Muscle layer of colon (tissue), 2 donors: ENCODE measurements around the gene B3GLCT.
"Not testable (repeated sequence)": the region's sequence is repeated elsewhere in the genome, so short reads cannot be mapped to it uniquely, and the experiment has no call there.

Experiments
- H3K27ac ChIP-seq: one replicate; pipeline ENCODE4 v1.7.0; 2013; ENCODE audit warnings: low read depth, mild to moderate bottlenecking, low read length, moderate library complexity
- H3K27me3 ChIP-seq, 2 donors: one replicate each; pipeline ENCODE4 v1.7.0; 2013; ENCODE audit warnings: low read length in 2 of 2, mild to moderate bottlenecking in 2 of 2; ENCODE audit not compliant: insufficient read depth in 2 of 2, control insufficient read depth in 1 of 2
- H3K36me3 ChIP-seq: one replicate; pipeline ENCODE4 v1.7.0; 2013; ENCODE audit warnings: mild to moderate bottlenecking, low read length; ENCODE audit not compliant: insufficient read depth
- H3K4me1 ChIP-seq: one replicate; pipeline ENCODE4 v1.7.0; 2013; ENCODE audit warnings: mild to moderate bottlenecking, low read length; ENCODE audit not compliant: insufficient read depth
- H3K4me3 ChIP-seq, 2 donors: one replicate each; pipeline ENCODE4 v1.7.0; 2013; ENCODE audit warnings: low read length in 2 of 2, low read depth in 1 of 2, mild to moderate bottlenecking in 1 of 2, moderate library complexity in 1 of 2
- H3K9ac ChIP-seq: one replicate; pipeline ENCODE4 v1.7.0; 2013; ENCODE audit warnings: low read length
- H3K9me3 ChIP-seq: one replicate; pipeline ENCODE4 v1.7.0; 2013; ENCODE audit warnings: mild to moderate bottlenecking, low read length
- donor health status: abdominal sarcoma.
- donor health status: Adenocarcinoma of cecum.

Gene B3GLCT

GRCh38 chr13:31208559-31209122 lies 8.9 kb downstream of the B3GLCT start:
- H3K4me3 ChIP-seq = peak overlapping the region in 1 of 2 donors; percentile 1
- H3K27ac ChIP-seq = peak overlapping the region; percentile 7
- H3K27me3 ChIP-seq = no peaks in the 10 kb centered on the region
- peaks cover 32% of the 10 kb centered on the region for H3K4me1 ChIP-seq
- H3K36me3 ChIP-seq = no peaks in the 10 kb centered on the region
- H3K9ac ChIP-seq = no peak overlapping the region
- no peaks in the 10 kb centered on the region for H3K9me3 ChIP-seq

- Histone ChIP-seq H3K4me1 (peaks cover 32% of the 10 kb centered on the region), H3K9me3 (no peaks in the 10 kb centered on the region), H3K4me3 (peak overlapping the region in 1 of 2 donors; percentile 10), H3K36me3 (no peaks in the 10 kb centered on the region), H3K27me3 (no peaks in the 10 kb centered on the region), H3K27ac (peak overlapping the region; percentile 53), H3K9ac (no peak overlapping the region)
These were observed 9.5 kb downstream of the B3GLCT start for GRCh38 chr13:31209172-31209840.

GRCh38 chr13:31209841-31210210 lies 10.1 kb downstream of the B3GLCT start:
- Histone ChIP-seq H3K27ac (peak overlapping the region; percentile 53), H3K4me3 (peak overlapping the region in 1 of 2 donors; percentile 10), H3K27me3 (no peaks in the 10 kb centered on the region), H3K36me3 (no peaks in the 10 kb centered on the region), H3K9ac (no peak overlapping the region), H3K4me1 (peaks cover 32% of the 10 kb centered on the region), H3K9me3 (no peaks in the 10 kb centered on the region)

- Histone ChIP-seq H3K9ac (no peak overlapping the region), H3K4me1 (peaks cover 17% of the 10 kb centered on the region), H3K27ac (no peak overlapping the region), H3K9me3 (no peaks in the 10 kb centered on the region), H3K27me3 (no peaks in the 10 kb centered on the region), H3K36me3 (no peaks in the 10 kb centered on the region), H3K4me3 (no peak overlapping the region)
These were observed 14.0 kb downstream of the B3GLCT start for GRCh38 chr13:31213651-31214289.

- Histone ChIP-seq H3K4me3 (no peak overlapping the region), H3K27ac (no peak overlapping the region), H3K9ac (no peak overlapping the region), H3K9me3 (no peaks in the 10 kb centered on the region), H3K27me3 (no peaks in the 10 kb centered on the region), H3K36me3 (no peaks in the 10 kb centered on the region), H3K4me1 (peaks cover 10% of the 10 kb centered on the region)
These were observed 14.7 kb downstream of the B3GLCT start for GRCh38 chr13:31214435-31214834.

- not testable (repeated sequence) for H3K9me3 ChIP-seq, H3K9ac ChIP-seq, H3K36me3 ChIP-seq, H3K27ac ChIP-seq, H3K4me3 ChIP-seq, H3K27me3 ChIP-seq, H3K4me1 ChIP-seq
These were observed 17.1 kb downstream of the B3GLCT start for GRCh38 chr13:31216916-31217315.

- H3K9ac ChIP-seq = no peak overlapping the region
- no peaks in the 10 kb centered on the region for H3K27me3 ChIP-seq
- H3K9me3 ChIP-seq = no peaks in the 10 kb centered on the region
- no peak overlapping the region for H3K27ac ChIP-seq
- H3K4me3 ChIP-seq = no peak overlapping the region
- H3K4me1 ChIP-seq = no peaks in the 10 kb centered on the region
- H3K36me3 ChIP-seq = no peaks in the 10 kb centered on the region
These were observed 20.3 kb downstream of the B3GLCT start for GRCh38 chr13:31219909-31220598.

GRCh38 chr13:31221057-31221456 lies 21.3 kb downstream of the B3GLCT start:
- Histone ChIP-seq H3K27me3 (no peaks in the 10 kb centered on the region), H3K4me3 (no peak overlapping the region), H3K9me3 (no peaks in the 10 kb centered on the region), H3K4me1 (no peaks in the 10 kb centered on the region), H3K27ac (no peak overlapping the region), H3K36me3 (no peaks in the 10 kb centered on the region), H3K9ac (no peak overlapping the region)

- Histone ChIP-seq H3K4me1 (no peaks in the 10 kb centered on the region), H3K27ac (no peak overlapping the region), H3K36me3 (no peaks in the 10 kb centered on the region), H3K27me3 (no peaks in the 10 kb centered on the region), H3K4me3 (no peak overlapping the region), H3K9ac (no peak overlapping the region), H3K9me3 (no peaks in the 10 kb centered on the region)
These were observed 23.4 kb downstream of the B3GLCT start for GRCh38 chr13:31223215-31223614.

- Histone ChIP-seq H3K4me1 (no peaks in the 10 kb centered on the region), H3K27ac (no peak overlapping the region), H3K9me3 (no peaks in the 10 kb centered on the region), H3K4me3 (no peak overlapping the region), H3K27me3 (no peaks in the 10 kb centered on the region), H3K9ac (no peak overlapping the region), H3K36me3 (no peaks in the 10 kb centered on the region)
These were observed 23.9 kb downstream of the B3GLCT start for GRCh38 chr13:31223640-31224039.

- Histone ChIP-seq H3K4me1 (no peaks in the 10 kb centered on the region), H3K4me3 (no peak overlapping the region), H3K36me3 (no peaks in the 10 kb centered on the region), H3K27me3 (no peaks in the 10 kb centered on the region), H3K27ac (no peak overlapping the region), H3K9ac (no peak overlapping the region), H3K9me3 (no peaks in the 10 kb centered on the region)
These were observed 24.4 kb downstream of the B3GLCT start for GRCh38 chr13:31224174-31224669.
